ENCODE measurements around the gene SETD7.

SETD7 gene

GRCh38 chr4:139556071-139556723 is at the start of gene SETD7:
SETD7 (minus strand) TSS chr4:139556219; CDS start chr4:139556137, 82 bp downstream.
- peak; percentile 59 to 91 (median 80) for DNase-seq
- intact Hi-C loops (cut with DNase I): loop anchor here (10.0 kb wide), 1 partner anchor 471 kb away; no protein-coding TSS in a partner anchor

GRCh38 chr4:139605516-139605915 is 49.5 kb upstream of the SETD7 start:
- DNase-seq: no peak
- intact Hi-C loops (cut with DNase I): loop anchor here (5.0 kb wide), 1 partner anchor 47 kb away; no protein-coding TSS in a partner anchor

GRCh38 chr4:139603576-139604410 is 47.8 kb upstream of the SETD7 start:
- peak in 29 of 42 donors; percentile 16 to 84 (median 50) for DNase-seq
- intact Hi-C loops (cut with DNase I): no loop called here

GRCh38 chr4:139602776-139603360 is 46.8 kb upstream of the SETD7 start:
- DNase-seq: no peak
- intact Hi-C loops (cut with DNase I): no loop called here

GRCh38 chr4:139600662-139601061 is 44.6 kb upstream of the SETD7 start:
- intact Hi-C loops (cut with DNase I): no loop called here
- DNase-seq: no peak

- DNase-seq: no peak
- intact Hi-C loops (cut with DNase I): no loop called here
Observed at GRCh38 chr4:139599594-139600374, 43.8 kb upstream of the SETD7 start.

- no peak for DNase-seq
- intact Hi-C loops (cut with DNase I): no loop called here
Observed at GRCh38 chr4:139599076-139599475, 43.1 kb upstream of the SETD7 start.

- no peak for DNase-seq
- intact Hi-C loops (cut with DNase I): no loop called here
Observed at GRCh38 chr4:139596684-139597279, 40.8 kb upstream of the SETD7 start.

GRCh38 chr4:139596034-139596683 is 40.1 kb upstream of the SETD7 start:
- intact Hi-C loops (cut with DNase I): no loop called here

GRCh38 chr4:139594591-139595185 is 38.7 kb upstream of the SETD7 start:
- intact Hi-C loops (cut with DNase I): no loop called here
- DNase-seq: no peak

More at GRCh38 chr4:139596034-139596683, 40.1 kb upstream of the SETD7 start:
- no peak for DNase-seq

GRCh38 chr4:139593091-139593564 is 37.1 kb upstream of the SETD7 start:
- DNase-seq: no peak
- intact Hi-C loops (cut with DNase I): no loop called here

- DNase-seq: peak in 10 of 42 donors; percentile 9 to 45 (median 23)
Observed at GRCh38 chr4:139589336-139590018, 33.5 kb upstream of the SETD7 start.

GRCh38 chr4:139587446-139587845 is 31.4 kb upstream of the SETD7 start:
- no peak for DNase-seq
- intact Hi-C loops (cut with DNase I): no loop called here

More at GRCh38 chr4:139589336-139590018, 33.5 kb upstream of the SETD7 start:
- intact Hi-C loops (cut with DNase I): no loop called here

- DNase-seq: no peak
- intact Hi-C loops (cut with DNase I): no loop called here
Observed at GRCh38 chr4:139585473-139585872, 29.5 kb upstream of the SETD7 start.

GRCh38 chr4:139584784-139585183 is 28.8 kb upstream of the SETD7 start:
- DNase-seq: no peak
- intact Hi-C loops (cut with DNase I): no loop called here

GRCh38 chr4:139584013-139584412 is 28.0 kb upstream of the SETD7 start:
- intact Hi-C loops (cut with DNase I): no loop called here
- no peak for DNase-seq

GRCh38 chr4:139582044-139582443 is 26.0 kb upstream of the SETD7 start:
- intact Hi-C loops (cut with DNase I): no loop called here
- no peak for DNase-seq

All from head of caudate nucleus (tissue), 42 donors.